ENCODE data around the gene SH3RF3. TPM values are rescaled to one million over a fixed set of nuclear protein-coding genes. Genes with fewer than 3 reads are reported as not detected.

SH3RF3 gene
- total RNA-seq, 1 experiment from 2014 or later = 4.9 TPM

- Histone ChIP-seq H3K4me1 (ENCODE audit: control insufficient read depth, insufficient read depth, low read length) (no peaks in the 10 kb centered on the region), H3K27me3 (ENCODE audit: control insufficient read depth, insufficient read depth, low read length) (no peaks in the 10 kb centered on the region), H3K4me3 (ENCODE audit: low read depth in 2 of 2, low read length in 2 of 2) (no peak overlapping the region), H3K36me3 (ENCODE audit: control insufficient read depth, insufficient read depth, low read length) (no peaks in the 10 kb centered on the region), H3K9me3 (ENCODE audit: control insufficient read depth, insufficient read depth, low read depth, low read length) (no peaks in the 10 kb centered on the region), H3K27ac (ENCODE audit: low read length) (no peak overlapping the region)
- DNase-seq (ENCODE audit: low read depth, low spot score) (no peak), ATAC-seq (no peak)
- CTCF ChIA-PET = no interaction called here
- no TSS peak for BruUV-seq (replicated peaks)
- TF ChIP-seq CTCF (IDR thresholded peaks at IDR 0.05) (no peak), POLR2AphosphoS5 (IDR thresholded peaks at IDR 0.05; ENCODE audit: low read depth, low read length) (no peak), SIN3A (IDR thresholded peaks at IDR 0.05; ENCODE audit: borderline replicate concordance, insufficient read depth, low read depth, low read length) (no peak), TCF7L2 (IDR thresholded peaks at IDR 0.05; ENCODE audit: low read depth, low read length) (no peak)
- TF ChIP-seq, protein P1, sequence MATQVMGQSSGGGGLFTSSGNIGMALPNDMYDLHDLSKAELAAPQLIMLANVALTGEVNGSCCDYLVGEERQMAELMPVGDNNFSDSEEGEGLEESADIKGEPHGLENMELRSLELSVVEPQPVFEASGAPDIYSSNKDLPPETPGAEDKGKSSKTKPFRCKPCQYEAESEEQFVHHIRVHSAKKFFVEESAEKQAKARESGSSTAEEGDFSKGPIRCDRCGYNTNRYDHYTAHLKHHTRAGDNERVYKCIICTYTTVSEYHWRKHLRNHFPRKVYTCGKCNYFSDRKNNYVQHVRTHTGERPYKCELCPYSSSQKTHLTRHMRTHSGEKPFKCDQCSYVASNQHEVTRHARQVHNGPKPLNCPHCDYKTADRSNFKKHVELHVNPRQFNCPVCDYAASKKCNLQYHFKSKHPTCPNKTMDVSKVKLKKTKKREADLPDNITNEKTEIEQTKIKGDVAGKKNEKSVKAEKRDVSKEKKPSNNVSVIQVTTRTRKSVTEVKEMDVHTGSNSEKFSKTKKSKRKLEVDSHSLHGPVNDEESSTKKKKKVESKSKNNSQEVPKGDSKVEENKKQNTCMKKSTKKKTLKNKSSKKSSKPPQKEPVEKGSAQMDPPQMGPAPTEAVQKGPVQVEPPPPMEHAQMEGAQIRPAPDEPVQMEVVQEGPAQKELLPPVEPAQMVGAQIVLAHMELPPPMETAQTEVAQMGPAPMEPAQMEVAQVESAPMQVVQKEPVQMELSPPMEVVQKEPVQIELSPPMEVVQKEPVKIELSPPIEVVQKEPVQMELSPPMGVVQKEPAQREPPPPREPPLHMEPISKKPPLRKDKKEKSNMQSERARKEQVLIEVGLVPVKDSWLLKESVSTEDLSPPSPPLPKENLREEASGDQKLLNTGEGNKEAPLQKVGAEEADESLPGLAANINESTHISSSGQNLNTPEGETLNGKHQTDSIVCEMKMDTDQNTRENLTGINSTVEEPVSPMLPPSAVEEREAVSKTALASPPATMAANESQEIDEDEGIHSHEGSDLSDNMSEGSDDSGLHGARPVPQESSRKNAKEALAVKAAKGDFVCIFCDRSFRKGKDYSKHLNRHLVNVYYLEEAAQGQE (IDR thresholded peaks at IDR 0.05; ENCODE audit: insufficient read depth in 1 of 2, low read depth in 2 of 2, low read length in 1 of 2) = no peak
- POLR2A ChIA-PET = interaction anchor here (0.6 kb wide), 1 partner anchor 127 kb away, joined by 3 read pairs; no protein-coding TSS in a partner anchor
- intact Hi-C loops (cut with micrococcal nuclease; ENCODE audit: unreplicated experiment) (no loop called here), in situ Hi-C loops (cut with HindIII; ENCODE audit: low pct_unique_long_range_greater_than_20kb, low sequenced_read_pairs) (no loop called here)
Measured at GRCh38 chr2:109341355-109342255, 212.6 kb downstream of the SH3RF3 start.

GRCh38 chr2:109342256-109342850 lies 213.3 kb downstream of the SH3RF3 start:
- no peak for ATAC-seq
- intact Hi-C loops (cut with micrococcal nuclease; ENCODE audit: unreplicated experiment) = no loop called here
- Histone ChIP-seq H3K4me3 (ENCODE audit: low read depth in 2 of 2, low read length in 2 of 2) (no peak overlapping the region), H3K36me3 (ENCODE audit: control insufficient read depth, insufficient read depth, low read length) (no peaks in the 10 kb centered on the region), H3K27me3 (ENCODE audit: control insufficient read depth, insufficient read depth, low read length) (no peaks in the 10 kb centered on the region), H3K27ac (ENCODE audit: low read length) (no peak overlapping the region), H3K4me1 (ENCODE audit: control insufficient read depth, insufficient read depth, low read length) (no peaks in the 10 kb centered on the region), H3K9me3 (ENCODE audit: control insufficient read depth, insufficient read depth, low read depth, low read length) (no peaks in the 10 kb centered on the region)
- no TSS peak for BruUV-seq (replicated peaks)
- ChIA-PET POLR2A (no interaction called here), CTCF (no interaction called here)
- in situ Hi-C loops (cut with HindIII; ENCODE audit: low pct_unique_long_range_greater_than_20kb, low sequenced_read_pairs) = no loop called here
- TF ChIP-seq SIN3A (IDR thresholded peaks at IDR 0.05; ENCODE audit: borderline replicate concordance, insufficient read depth, low read depth, low read length) = no peak
- TF ChIP-seq POLR2AphosphoS5 (IDR thresholded peaks at IDR 0.05; ENCODE audit: low read depth, low read length) = no peak
- TF ChIP-seq TCF7L2 (IDR thresholded peaks at IDR 0.05; ENCODE audit: low read depth, low read length) = no peak
- TF ChIP-seq CTCF (IDR thresholded peaks at IDR 0.05) = no peak
- TF ChIP-seq, protein P1 (IDR thresholded peaks at IDR 0.05; ENCODE audit: insufficient read depth in 1 of 2, low read depth in 2 of 2, low read length in 1 of 2) = no peak
- DNase-seq (ENCODE audit: low read depth, low spot score) = no peak

Data from Panc1 (cell line).